HCEC 1CT (cell line): ENCODE data around the gene PARN.
"Not testable (repeated sequence)": the region's sequence is repeated elsewhere in the genome, so short reads cannot be mapped to it uniquely, and the experiment has no call there.

Experiments used
- DNase-seq: peaks from one replicate; pipeline ENCODE4 v3.0.0-alpha.2; 2017

The PARN gene, protein sequence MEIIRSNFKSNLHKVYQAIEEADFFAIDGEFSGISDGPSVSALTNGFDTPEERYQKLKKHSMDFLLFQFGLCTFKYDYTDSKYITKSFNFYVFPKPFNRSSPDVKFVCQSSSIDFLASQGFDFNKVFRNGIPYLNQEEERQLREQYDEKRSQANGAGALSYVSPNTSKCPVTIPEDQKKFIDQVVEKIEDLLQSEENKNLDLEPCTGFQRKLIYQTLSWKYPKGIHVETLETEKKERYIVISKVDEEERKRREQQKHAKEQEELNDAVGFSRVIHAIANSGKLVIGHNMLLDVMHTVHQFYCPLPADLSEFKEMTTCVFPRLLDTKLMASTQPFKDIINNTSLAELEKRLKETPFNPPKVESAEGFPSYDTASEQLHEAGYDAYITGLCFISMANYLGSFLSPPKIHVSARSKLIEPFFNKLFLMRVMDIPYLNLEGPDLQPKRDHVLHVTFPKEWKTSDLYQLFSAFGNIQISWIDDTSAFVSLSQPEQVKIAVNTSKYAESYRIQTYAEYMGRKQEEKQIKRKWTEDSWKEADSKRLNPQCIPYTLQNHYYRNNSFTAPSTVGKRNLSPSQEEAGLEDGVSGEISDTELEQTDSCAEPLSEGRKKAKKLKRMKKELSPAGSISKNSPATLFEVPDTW

DNA sequence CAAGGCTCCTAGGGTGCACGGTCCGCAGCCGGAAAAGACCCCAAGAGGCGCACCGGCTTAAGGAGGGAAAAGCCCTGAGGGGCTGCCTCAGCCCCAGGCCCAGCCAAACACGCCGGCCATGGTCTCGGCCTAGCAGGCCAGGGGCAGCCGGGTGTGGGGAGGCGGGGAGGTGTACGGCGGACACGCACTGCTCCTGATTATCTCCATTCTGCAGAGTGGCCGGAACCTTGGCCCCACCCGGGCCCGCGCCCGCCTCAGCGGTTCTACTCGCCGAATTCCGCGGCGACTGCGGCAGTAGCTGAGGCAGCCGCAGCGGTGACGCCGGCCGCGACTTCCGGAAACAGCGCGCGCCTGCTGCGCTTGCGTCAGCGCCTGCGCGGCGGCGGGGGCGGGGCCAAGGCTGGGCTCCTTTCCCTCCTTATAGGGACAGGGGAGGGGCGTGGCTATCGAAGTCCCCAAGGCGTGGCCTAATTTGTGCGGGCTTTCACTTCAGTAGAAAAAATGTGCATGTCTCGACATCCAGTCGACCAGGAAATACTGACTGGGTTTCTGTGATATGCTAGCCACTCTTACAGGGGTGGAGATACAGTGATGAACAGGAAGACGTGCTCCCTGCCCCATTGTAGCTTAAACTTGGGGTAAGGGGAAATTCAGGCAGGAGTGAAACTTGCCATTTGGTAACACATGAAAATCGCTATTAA lies at the start of gene PARN:
Gene PARN, minus strand, starts transcription at position 342 of the 701 bp plus-strand sequence. Its CDS starts 135 bp downstream, at position 207.
- DNase-seq: peak; percentile 97

DNA sequence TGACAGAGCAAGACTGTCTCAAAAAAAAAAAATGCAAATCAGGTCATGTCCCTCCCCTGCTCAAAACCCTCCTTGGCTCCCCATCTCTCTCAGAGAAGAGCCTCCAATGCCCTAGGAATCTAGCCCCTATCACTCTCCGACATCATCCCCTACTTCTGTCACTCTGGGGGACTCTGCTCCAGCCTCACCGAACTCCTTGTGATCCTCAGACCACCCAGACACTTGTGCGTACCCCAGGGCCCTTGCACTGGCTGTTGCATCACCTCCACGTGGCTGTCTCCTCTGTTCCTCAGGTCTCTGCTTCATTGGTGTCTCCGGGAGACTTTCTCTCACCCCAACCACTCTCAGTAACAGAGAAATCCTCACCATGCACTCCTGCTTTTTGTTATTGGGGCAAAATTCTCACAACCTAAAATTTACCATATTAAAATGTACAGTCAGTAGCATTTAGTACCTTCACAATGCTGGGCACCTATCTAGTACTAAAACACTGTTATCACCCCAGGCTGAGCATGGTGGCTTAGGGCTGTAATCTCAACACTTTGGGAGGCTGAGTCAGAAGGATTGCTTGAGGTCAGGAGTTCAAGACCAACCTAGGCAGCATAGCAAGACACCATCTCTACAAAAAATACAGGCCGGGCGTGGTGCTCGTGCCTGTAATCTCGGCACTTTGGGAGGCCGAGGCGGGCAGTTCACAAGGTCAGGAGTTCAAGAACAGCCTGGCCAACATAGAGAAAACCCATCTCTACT lies 48.9 kb upstream of the PARN start:
- no peak for DNase-seq

DNA sequence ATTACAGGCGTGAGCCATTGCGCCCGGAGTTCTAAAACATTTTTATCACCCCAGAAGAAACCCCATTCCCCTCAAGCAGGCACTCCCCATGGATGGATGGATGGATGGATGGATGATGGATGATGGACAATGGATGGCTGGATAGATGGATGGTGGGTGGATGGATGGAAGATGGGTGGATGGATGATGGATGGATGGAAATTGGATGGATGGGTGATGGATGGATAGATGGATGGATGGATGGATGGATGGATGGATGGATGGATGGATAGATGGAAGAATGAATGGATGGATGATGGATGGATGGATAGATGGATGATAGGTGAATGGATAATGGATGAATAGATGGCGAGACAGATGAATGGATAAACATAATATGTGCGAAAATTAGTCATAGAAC lies 47.6 kb upstream of the PARN start:
- DNase-seq: no peak

DNA sequence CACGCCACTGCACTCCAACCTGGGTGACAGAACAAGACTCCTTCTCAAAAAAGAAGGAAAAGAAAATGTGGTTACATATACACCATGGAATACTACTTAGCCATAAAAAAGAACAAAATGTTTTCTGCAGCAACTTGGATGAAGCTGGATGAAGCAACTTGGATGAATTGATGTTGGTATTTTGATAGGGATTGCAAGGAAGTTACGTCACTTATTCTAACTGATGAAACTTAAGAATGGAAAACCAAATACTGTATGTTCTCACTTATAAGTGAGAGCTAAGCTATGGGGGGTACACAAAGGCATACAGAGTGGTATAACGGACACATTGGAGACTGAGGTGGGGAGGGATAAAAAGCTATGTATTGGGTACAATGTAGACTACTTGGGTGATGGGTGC lies 46.6 kb upstream of the PARN start:
- DNase-seq: no peak

DNA sequence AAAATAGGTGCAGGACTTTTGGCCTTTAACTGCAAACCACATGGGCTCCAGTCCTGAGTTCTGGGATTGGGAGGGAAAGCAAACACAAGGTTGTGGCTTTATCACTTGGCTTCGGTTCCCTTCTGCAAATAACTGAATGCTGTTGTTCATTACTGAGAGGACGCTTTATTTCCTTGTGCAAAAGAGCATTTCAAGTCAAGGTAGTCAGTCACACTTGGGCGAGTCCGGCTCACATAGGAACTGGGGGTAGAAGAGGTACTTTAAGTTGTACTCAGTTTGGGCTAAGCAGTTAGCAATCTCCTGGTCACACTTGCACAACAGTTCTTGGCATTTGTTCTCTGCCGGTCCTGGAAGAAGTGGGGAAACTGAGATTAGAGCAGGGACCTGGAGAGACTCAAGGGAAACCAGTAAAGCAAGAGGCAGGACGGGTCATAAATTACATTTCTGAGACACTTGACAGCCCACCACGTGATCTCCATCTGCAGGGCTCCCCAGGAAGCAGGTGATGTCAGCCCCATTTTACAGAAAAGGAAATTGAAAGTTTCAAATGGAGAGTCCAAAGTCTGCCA lies 42.4 kb upstream of the PARN start:
- no peak for DNase-seq

DNA sequence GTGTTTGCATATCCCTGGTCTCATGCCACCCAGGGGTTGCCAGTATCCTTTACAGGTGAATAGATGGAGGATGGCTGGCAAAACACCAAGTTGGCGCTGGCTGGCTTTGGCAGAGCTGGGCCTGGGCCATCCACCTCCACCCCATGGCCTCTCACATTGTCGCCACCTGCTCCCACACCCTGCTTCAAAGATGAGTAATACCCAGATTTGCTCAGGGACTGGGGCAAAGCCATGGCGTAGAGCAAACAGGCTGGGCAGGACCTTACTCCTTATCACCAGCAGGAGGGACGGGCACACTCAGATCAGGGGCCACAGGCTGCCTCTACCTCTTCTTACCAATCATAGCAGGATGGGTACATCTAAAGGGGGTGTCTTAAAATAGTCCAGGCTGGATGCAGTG lies 39.7 kb upstream of the PARN start:
- DNase-seq: no peak

DNA sequence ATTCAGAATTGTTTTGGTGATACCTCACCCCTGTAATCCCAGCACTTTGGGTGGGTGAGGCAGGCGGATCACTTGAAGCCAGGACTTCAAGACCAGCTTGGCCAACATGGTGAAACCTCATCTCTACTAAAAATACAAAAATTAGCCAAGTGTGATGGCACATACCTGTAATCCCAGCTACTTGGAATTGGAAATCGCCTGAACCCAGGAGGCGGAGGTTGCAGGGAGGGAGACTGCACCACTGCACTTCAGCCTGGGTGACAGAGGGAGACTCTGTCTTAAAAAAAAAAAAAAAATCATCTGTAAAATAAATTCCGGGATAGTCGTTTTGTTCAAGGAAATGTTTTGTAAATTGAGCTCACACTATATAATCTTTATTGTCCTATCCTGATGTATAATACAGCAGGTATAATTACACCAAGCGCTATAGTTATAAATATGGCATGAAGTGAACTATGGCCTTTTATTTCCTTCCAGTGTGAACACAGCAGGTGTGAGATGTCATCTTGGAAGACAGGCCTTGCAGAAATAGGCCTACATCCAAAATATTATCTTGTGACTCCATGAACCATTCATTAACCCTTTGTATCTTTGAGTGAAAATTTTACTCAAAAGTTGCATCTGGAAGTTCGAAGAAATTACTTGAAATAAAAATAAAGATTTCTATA lies 38.6 kb upstream of the PARN start:
- DNase-seq: no peak

DNA sequence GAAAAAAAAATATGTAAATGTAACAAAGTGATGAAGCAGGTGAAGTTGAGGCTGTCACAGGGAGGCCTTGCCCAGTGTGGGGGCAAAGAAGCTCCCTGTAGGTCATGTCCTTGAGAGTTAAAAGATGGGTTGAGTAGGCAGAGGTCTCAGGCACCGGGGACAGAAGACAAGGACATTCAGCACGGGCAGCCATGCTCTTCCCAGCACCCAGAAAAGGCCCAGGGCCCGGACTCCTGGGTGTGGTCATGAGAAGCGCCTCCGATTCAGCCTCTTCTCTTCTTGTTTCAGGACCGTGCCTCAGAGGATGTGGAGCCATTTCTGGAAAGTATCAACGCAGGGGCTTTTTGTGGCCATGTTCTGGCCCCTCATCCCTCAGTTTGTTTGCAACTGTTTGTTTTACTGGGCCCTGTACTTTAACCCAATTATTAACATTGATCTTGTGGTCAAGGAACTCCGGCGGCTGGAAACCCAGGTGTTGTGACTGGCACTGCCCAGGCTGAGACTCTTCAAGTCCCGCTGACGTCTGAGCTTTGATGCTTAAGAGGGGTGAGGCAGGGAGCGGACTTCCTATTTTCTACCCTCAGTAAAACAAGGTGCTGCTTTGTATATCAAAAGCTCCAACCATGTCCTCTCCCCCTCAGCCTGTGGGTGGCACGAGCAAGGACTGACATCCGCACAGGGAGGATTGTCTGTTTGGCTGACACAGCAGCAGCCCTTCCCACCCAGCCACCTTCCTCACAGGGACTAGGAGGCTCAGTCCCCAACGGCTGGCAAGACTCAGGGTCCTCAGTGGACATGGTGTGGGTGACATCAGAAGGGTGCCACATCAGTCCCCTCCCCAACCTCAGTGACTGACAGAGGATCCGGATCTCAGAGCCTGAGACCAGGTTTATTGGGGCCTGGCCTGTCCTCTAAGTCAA lies 37.5 kb upstream of the PARN start:
- no peak for DNase-seq

DNA sequence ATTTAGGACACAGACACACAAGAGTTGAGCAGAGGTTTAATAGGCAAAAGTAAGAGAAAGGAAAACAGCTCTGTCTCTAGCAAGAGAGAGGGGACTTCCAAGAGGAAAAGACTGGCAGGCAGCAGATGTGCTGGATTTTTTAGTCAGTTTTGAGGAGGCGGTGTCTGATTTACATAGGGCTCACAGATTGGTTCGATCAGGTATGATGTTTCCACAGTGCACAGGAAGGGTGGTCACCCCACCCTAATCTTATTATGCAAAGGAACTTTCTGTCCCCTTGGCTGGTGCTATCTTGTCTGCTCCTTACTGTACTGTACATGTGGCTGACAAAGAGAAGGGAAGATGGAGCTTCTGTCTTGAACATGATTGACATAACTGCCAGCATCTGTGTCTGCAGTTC lies 28.0 kb upstream of the PARN start:
- peak; percentile 6 for DNase-seq

DNA sequence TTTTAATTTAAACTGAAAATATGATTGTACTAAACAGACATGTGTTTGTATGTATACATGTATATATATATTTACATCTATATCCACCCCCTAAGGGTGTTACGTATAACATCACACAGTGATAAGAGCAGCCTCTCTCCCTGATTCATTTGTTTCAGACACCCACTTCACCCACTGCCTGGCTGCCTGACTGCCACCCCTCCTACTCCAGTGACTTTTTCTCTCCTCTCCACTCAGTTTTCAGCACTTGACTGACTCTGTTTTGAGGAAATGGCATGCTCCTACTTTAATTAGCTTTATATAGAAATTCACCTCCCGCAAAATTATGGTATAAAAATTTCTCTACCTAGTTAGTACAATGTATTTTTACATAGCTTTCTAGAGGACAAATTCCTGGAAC lies 22.7 kb upstream of the PARN start:
- no peak for DNase-seq

DNA sequence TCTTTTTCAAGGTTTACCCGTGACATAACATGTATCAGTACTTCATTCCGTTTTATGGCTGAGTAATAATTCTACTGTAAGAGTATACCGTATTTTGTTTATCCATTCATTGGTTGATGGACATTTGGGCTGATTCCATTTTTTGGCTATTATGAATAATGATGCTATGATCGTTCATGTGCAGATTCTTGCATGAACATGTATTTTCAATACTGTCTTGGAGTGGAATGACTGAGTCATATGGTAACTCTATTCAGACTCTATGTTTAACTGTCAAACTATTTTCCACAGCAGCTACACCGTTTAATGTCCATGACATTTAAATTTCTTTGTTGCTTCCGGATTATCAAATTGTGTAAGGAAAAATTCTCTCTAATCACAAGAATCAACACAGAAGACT lies 20.6 kb upstream of the PARN start:
- no peak for DNase-seq

DNA sequence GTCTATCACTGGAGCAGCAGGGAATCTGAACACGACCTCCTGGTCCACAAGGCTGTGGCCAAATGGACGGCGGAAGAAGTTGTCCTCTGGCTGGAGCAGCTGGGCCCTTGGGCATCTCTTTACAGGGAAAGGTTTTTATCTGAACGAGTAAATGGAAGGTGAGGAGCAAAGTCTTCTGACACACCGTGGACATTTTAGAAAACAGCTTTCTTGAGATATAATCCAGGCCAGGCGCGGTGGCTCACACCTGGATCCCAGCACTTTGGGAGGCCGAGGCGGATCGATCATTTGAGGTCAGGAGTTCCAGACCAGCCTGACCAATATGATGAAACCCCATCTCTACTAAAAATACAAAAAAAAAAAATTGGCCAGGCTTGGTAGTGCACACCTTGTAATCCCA lies 19.8 kb upstream of the PARN start:
- no peak for DNase-seq

DNA sequence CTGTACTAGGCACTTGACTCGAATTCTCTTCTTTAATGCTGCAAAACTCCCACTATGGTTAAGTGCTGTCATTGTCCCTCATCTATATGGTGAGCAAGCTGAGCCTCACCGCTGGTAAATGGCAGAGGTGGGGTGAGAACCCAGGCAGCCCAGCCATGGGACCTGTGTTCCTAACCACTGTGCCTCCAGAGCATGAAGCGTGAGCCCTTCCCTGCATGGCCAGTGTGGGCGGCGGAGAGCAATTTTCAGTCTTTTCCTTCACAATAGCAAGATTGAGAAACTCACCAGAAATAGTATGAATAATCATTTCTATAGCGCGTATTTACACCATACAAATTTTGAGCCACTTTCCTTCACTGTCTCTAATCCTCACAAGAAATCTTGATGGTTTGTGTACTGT lies 11.9 kb upstream of the PARN start:
- no peak for DNase-seq

DNA sequence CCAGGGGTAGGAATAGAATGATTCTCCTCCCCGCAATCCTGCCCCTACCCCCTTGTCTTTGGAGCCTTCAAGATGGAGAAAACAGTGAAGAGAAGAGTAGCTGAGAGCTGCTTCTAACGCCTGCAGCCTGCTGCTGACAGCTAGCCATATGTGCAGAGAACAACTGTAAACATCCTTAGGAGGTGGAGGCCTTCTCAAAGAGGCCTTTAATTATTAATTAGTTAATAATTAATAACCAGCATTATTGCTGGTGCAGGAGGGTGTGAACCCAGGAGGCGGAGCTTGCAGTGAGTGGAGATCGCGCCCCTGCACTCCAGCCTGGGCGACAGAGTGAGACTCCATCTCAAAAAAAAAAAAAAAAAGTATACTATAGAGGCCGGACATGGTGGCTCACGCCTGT lies 11.1 kb upstream of the PARN start:
- no peak for DNase-seq

DNA sequence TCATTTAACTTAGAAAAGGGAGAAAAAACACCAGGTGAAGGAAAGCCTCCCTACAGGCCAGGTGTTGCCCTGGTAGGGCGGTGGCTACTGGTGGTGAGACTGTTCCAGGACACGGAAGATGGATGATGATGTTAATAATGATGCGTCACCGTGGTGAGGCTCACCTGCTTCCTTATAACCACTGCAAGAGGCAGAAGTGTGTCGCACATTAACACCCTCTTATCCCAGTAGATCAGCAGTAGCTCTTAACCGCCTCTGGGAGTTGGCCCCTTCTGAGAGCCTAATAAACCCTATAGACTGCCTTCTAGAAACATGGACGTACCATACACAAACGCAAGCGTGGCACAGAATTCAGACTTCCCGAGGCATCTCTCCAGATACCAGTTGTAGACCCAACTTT lies 10.5 kb upstream of the PARN start:
- no peak for DNase-seq

DNA sequence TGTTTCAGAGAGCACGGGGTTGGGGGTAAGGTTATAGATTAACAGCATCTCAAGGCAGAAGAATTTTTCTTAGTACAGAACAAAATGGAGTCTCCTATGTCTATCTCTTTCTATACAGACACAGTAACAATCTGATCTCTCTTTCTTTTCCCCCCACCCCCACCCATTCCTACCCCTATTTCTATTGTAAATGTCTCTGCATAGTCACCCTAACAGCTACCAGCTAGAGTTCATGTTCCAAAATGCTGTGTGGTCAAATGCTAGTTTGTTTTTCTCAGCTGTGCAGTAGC lies 6.8 kb upstream of the PARN start:
- DNase-seq: not testable (repeated sequence)

DNA sequence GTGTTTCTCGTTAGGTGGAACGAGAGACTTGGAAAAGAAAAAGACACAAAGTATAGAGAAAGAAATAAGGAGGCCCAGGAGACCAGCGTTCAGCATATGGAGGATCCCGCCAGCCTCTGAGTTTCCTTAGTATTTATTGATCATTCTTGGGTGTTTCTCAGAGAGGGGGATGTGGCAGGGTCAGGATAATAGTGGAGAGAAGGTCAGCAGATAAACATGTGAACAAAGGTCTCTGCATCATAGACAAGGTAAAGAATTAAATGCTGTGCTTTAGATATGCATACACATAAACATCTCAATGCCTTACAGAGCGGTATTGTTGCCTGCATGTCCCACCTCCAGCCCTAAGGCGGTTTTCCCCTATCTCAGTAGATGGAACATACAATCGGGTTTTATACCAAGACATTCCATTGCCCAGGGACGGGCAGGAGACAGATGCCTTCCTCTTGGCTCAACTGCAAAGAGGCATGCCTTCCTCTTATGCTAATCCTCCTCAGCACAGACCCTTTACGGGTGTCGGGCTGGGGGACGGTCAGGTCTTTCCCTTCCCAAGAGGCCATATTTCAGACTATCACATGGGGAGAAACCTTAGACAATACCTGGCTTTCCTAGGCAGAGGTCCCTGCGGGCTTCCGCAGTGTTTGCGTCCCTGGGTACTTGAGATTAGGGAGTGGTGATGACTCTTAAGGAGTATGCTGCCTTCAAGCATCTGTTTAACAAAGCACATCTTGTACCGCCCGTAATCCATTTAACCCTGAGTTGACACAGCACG lies 6.3 kb upstream of the PARN start:
- DNase-seq: not testable (repeated sequence)

DNA sequence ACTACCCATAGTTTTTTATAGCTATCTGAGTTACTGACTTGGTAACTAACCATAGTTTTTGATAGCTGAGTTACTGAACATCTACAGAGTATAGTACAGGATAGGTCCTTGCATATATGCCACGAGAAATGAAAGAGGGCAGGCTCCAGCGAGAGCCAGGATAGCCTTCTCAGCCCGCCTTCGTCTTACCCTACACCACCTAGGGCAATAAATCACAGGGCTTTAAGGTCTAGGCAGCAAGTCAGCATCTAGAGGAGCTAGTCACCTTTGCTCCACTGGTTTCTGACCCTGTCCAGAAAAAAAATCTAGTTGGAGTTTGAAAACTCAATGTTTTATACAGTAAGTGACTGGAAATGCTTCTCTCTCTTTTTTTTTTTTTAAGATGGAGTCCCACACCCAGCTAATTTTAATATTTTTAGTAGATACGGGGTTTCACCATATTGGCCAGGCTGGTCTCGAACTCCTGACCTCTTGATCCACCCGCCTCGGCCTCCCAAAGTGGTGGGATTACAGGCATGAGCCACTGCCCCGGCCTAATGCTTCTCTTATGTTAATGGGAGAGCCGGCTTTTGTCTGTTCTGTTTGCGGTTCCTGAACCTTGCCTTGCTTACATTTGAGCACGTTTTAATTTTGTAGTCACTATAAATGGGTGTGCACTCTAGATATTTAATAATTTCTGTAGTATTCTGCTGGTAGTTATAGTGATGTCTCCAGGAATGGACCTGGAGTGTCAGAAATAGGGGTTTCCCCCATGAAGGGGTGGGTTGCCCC lies 5.5 kb upstream of the PARN start:
- no peak for DNase-seq

DNA sequence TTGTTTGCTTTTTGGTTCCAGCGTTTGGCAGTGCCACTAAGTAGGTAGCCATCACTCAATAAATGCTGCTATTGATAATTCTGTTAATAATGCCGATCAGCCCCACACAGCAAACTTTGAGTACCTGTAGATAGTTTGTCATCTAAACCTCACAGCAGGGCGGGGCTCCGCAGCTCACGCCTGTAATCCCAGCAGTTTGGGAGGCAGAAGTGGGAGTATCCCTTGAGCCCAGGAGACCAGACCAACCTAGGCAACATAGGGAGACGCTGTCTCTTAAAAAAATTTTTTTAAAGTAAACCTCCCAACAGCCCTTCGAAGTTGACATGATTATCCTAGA lies 4.3 kb upstream of the PARN start:
- no peak for DNase-seq
